ENCODE measurements around the gene CFAP119.

GRCh38 chr16:30721606-30722005, 40.3 kb downstream of the CFAP119 start:
- TF ChIP-seq GATA2 (IDR thresholded peaks at IDR 0.05; ENCODE audit: low read depth, low read length) (no peak), GATA3 (IDR thresholded peaks at IDR 0.05; ENCODE audit: low read depth, low read length) (no peak)
